VCaP (cell line): ENCODE data around the gene DPM3.

Experiments used
- H3K27ac ChIP-seq: fragments of 450-650 bp; 2 replicates; pipeline ENCODE4 v1.5.1; 2017
- TF ChIP-seq, protein P1 (sequence below): fragments of 450-650 bp; conservative IDR thresholded peaks from 2 replicates; pipeline ENCODE4 v1.5.1; 2017; ENCODE audit warnings: mild to moderate bottlenecking, moderate library complexity

The DPM3 gene

DNA sequence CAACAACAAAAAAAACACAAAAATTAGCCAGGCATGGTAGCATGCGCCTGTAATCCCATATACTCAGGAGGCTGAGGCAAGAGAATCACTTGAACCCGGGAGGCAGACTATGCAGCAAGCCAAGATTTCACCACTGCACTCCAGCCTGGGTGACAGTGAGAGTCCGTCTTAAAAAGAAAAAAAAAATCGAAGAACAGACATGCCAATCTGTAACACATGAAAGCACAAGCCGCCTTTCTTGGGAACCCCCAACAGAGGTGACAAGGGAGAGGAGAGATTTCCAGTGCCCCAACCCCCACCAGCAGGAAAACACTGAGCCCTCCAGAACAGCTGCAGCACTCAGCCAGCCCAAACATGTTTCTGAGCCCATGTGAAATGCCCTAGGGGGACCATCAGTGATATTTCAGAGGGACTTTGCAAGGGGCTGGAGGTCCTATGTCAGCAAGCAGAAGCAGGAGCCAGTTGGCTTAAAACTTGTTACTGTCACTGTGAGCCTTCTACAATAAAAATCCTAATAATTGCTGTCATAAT lies 26.8 kb downstream of the DPM3 start:
- no peak overlapping the region for H3K27ac ChIP-seq
- TF ChIP-seq, protein P1, sequence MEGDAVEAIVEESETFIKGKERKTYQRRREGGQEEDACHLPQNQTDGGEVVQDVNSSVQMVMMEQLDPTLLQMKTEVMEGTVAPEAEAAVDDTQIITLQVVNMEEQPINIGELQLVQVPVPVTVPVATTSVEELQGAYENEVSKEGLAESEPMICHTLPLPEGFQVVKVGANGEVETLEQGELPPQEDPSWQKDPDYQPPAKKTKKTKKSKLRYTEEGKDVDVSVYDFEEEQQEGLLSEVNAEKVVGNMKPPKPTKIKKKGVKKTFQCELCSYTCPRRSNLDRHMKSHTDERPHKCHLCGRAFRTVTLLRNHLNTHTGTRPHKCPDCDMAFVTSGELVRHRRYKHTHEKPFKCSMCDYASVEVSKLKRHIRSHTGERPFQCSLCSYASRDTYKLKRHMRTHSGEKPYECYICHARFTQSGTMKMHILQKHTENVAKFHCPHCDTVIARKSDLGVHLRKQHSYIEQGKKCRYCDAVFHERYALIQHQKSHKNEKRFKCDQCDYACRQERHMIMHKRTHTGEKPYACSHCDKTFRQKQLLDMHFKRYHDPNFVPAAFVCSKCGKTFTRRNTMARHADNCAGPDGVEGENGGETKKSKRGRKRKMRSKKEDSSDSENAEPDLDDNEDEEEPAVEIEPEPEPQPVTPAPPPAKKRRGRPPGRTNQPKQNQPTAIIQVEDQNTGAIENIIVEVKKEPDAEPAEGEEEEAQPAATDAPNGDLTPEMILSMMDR: no peak

DNA sequence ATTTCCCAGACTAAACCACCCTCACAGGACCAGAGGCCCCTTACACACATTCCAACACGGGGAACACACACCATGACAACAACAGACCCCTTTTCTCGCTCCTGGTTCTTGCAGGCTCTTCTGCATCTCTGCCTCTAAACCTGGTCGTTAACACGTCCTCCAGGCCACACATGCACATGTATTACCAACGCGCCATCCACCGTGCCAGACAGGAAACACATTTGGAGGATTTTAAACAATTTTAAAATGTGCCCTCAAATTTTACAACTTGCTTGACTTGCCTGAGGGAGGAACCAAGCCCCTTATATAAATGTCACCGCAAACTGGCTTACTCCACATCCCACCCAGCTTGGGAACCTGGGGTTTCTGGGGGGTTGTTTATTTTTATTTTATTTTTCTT lies 29.5 kb downstream of the DPM3 start:
- TF ChIP-seq, protein P1: no peak

DNA sequence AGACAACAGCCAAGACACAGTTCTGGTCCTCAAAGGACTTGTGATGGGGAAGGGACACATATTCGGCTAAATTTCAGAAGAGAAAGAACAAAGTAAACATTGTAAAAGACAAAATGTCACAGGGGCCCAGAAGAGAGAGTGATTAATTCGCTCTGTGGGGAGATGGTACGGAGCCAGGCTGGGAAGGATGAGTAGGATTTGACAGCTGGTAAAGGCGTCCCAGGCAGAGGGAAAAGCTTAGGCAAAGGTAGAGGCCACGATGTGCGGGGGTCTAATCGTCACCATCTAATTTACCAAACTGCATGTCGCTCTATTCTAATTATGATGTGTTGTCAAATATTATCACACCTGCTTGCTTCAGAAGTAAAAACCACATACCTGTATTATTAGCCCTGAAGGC lies 29.9 kb downstream of the DPM3 start:
- H3K27ac ChIP-seq: peak overlapping the region; percentile 10; the same call in 1 of the 2 replicates
- TF ChIP-seq, protein P1: no peak

More for the DNA sequence above, 29.5 kb downstream of the DPM3 start:
- no peak overlapping the region; the same call in 1 of the 2 replicates for H3K27ac ChIP-seq

DNA sequence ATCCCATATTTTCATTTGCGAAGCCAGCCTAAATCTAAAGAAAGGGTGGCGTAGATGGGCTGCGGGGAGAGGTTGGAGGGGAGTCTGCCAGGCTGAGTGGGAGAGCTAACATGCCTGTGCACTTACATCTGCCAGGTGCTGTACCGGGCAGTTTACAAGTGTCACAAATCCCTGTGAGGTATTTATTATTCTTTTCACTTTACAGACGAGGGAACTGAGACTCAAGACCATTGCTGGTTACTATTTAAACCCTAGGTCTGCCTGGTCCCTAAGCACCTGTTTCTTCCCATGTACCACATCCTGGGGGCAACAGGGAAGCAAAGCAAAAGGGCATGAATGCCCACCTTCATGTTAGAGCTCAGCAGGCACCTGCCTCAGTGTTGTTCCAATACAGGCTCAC lies 32.0 kb downstream of the DPM3 start:
- TF ChIP-seq, protein P1: no peak
- H3K27ac ChIP-seq: no peak overlapping the region

DNA sequence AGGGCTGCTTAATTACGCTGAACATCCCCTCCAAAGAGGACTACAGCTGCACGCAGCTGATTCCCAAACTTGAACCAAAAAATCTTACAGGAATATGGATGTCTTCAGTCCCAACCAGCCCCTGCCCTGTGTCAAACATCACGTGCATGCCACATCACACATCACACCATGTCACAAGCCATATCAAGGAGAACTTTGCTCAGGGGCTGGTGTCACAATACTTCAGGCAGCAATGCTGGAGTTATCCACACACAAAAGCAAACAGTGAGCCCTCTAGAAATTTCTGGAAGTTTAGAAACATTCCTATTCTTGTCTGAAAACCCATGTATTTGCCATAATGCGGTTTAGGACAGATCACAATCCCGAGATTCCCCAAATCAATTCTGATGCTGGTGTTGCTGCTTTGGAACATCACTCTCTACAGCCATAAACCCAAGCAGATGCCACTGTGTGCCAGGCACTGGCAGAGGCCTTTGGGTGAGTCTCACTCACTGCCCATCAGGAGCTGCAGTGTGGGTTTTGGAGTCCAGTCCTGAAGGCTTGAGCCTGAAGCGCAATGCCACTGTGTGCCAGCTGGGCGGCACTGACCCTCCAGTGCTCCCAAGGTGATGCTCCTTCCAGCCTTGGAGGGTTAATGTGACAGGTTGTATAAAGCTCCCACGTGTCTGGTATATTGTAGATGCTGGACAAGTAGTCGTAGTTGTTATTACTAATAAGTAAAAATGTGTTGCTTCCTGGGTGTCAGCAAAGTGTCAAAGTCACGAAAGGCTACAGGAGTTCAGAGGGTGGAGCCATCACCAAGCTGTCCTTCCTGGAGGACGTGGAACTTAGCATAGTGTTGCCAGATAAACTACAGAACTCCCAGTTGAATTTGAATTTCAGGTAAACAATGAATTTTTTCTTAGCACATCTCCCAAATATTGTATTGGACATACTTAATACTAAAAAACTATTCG lies 32.7 kb downstream of the DPM3 start:
- TF ChIP-seq, protein P1: no peak
- no peak overlapping the region for H3K27ac ChIP-seq

DNA sequence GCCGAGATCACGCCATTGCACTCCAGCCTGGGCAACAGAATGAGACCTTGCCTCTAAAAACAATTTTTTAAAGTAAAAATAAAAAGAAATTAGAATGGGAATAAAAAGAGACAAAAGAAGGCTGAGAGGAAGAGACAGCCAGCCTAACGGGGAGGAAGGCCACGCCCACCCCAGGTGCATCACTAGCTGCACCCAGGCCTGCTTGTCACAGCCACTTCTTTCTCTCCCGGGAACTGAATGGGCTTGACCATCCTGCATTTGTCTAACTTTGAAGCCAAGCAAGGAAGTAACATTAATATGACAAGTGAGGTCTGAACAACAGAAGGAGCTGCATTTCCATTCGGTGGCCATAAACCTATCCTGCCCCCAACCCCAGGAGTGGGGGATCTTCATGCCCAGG lies 33.5 kb downstream of the DPM3 start:
- no peak overlapping the region for H3K27ac ChIP-seq
- TF ChIP-seq, protein P1: no peak

DNA sequence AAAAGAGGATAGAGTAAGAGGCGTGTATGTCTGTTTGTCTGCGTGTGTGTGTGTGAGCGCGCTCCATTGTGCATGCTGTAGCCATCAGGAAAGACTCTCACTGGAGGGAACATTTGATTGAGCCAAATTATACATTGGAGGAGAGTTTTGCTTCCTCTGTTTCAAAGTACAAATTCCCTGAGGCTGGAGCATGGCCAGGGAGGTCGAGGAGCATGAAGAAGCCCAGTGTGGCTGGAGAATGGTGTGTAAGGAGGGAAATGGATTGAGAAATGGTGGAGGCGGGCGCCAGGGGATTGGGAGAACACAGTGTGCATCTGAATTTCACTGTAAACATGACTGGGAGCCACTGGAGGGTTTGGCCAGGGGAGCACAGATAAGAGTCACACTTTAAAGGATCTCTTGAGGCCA lies 34.7 kb downstream of the DPM3 start:
- peak overlapping the region; percentile 50 for H3K27ac ChIP-seq
- TF ChIP-seq, protein P1: no peak
